ENCODE results near the gene GPR3. TPM values are rescaled to one million over a fixed set of nuclear protein-coding genes. Genes with fewer than 3 reads are reported as not detected.

GPR3 gene
- total and polyA plus RNA-seq, 4 donors = under 0.01 to 0.30 TPM; not detected in 2

- no peak for TF ChIP-seq REST (IDR thresholded peaks at IDR 0.05)
- no peak for TF ChIP-seq EGR1 (IDR thresholded peaks at IDR 0.05; ENCODE audit: low read depth in 2 of 2)
Measured at GRCh38 chr1:27358928-27359313, 33.5 kb upstream of the GPR3 start (continued).

GRCh38 chr1:27359822-27360158 lies 32.6 kb upstream of the GPR3 start:
- no peak overlapping the region for H3K9ac ChIP-seq (ENCODE audit: low read depth in 1 of 2, low read length in 2 of 2)
- no peaks in the 10 kb centered on the region for H3K27me3 ChIP-seq (ENCODE audit: control insufficient read depth in 4 of 4, insufficient read depth in 4 of 4, low read length in 3 of 4)
- WGBS = 62% methylated on average over 9 of the region's 9 CpGs
- H3K9me3 ChIP-seq (ENCODE audit: control insufficient read depth in 4 of 4, low read length in 3 of 4) = no peaks in the 10 kb centered on the region
- peaks cover 0 to 12% (median 8%) of the 10 kb centered on the region in 4 donors for H3K4me1 ChIP-seq (ENCODE audit: control insufficient read depth in 4 of 4, insufficient read depth in 4 of 4, low read length in 3 of 4)
- no peak overlapping the region for H3K27ac ChIP-seq (ENCODE audit: low read depth in 1 of 2, low read length in 2 of 2)
- H3K36me3 ChIP-seq (ENCODE audit: control insufficient read depth in 4 of 4, insufficient read depth in 3 of 4, low read depth in 1 of 4, low read length in 3 of 4) = no peaks in the 10 kb centered on the region
- TF ChIP-seq NR2F2 (IDR thresholded peaks at IDR 0.05) (no peak), JUND (IDR thresholded peaks at IDR 0.05) (no peak), EGR1 (IDR thresholded peaks at IDR 0.05; ENCODE audit: low read depth in 2 of 2) (no peak), ZBTB33 (IDR thresholded peaks at IDR 0.05) (no peak), RAD21 (IDR thresholded peaks at IDR 0.05) (no peak), RXRA (IDR thresholded peaks at IDR 0.05) (no peak), ATF3 (IDR thresholded peaks at IDR 0.05) (no peak), FOXA2 (IDR thresholded peaks at IDR 0.05) (no peak), HNF4A (conservative IDR thresholded peaks at IDR 0.05) (no peak), YY1 (IDR thresholded peaks at IDR 0.05) (no peak), TAF1 (conservative IDR thresholded peaks at IDR 0.05) (no peak), CTCF (IDR thresholded peaks at IDR 0.05; ENCODE audit: low read depth, low read length, missing input control) (no peak), MAX (IDR thresholded peaks at IDR 0.05) (no peak), REST (IDR thresholded peaks at IDR 0.05) (no peak), SP1 (IDR thresholded peaks at IDR 0.05) (no peak), FOXA1 (IDR thresholded peaks at IDR 0.05) (no peak), GABPA (IDR thresholded peaks at IDR 0.05 in 1 of 2, conservative IDR thresholded peaks at IDR 0.05 in 1 of 2) (no peak), HNF4G (IDR thresholded peaks at IDR 0.05) (no peak)
- no peak for DNase-seq (ENCODE audit: low spot score)
- H3K4me3 ChIP-seq (ENCODE audit: low read depth in 1 of 3, low read length in 3 of 3) = no peak overlapping the region
